SK-N-MC (cell line): ENCODE measurements around the gene MAP2.

Experiments
- FOXP2 ChIP-seq: optimal IDR thresholded peaks from 2 replicates; pipeline ENCODE3; 2011; ENCODE audit warnings: mild to moderate bottlenecking, moderate library complexity; ENCODE audit not compliant: insufficient read depth; ENCODE audit errors: extremely low read length, control extremely low read depth
- POLR2AphosphoS5 ChIP-seq: IDR thresholded peaks from 2 replicates; pipeline ENCODE4 v1.6.1; 2012; ENCODE audit warnings: mild to moderate bottlenecking, low read depth, low read length, borderline replicate concordance

- TF ChIP-seq FOXP2 (no peak), POLR2AphosphoS5 (no peak)
Observed at GRCh38 chr2:209763106-209763505, 339.3 kb downstream of the MAP2 start.
